ENCODE results near the gene MAGOHB. TPM values are rescaled to one million over a fixed set of nuclear protein-coding genes. Genes with fewer than 3 reads are reported as not detected.

Gene MAGOHB
- total and polyA plus RNA-seq, 4 experiments from 2014 or later = 19.3 to 58.2 (median 36.0) TPM

DNA sequence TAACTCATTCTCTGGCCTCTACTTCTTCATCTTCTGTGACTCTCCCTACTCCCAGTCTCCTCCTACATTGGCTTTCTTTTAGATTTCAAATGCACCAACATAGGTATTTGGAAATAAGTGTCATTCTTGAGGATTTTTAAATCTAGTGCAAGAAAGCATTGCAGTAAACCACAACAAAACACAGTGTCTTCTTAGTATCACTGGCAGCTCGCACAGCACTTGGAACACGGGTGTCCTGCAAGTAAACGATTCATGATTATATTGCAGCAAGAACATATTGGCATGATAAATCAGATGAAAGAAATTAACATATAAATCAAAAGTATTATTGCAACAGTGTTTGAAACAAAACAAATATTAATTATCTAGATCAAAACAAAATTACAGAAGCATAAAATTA is 45.6 kb downstream of the MAGOHB start:
- peaks cover 11 to 27% of the 10 kb centered on the region in 2 donors for H3K27me3 Mint-ChIP-seq
- no peak overlapping the region for H3K4me3 Mint-ChIP-seq
- Histone ChIP-seq H3K4me3 (ENCODE audit: low read length in 2 of 2) (no peak overlapping the region), H3K4me1 (ENCODE audit: insufficient read depth, low read length) (no peaks in the 10 kb centered on the region), H3K36me3 (ENCODE audit: insufficient read depth, low read length) (no peaks in the 10 kb centered on the region), H3K9me3 (ENCODE audit: control insufficient read depth in 1 of 2, low read length in 2 of 2) (no peaks in the 10 kb centered on the region), H3K27ac (ENCODE audit: low read depth, low read length) (no peak overlapping the region), H3K27me3 (ENCODE audit: insufficient read depth, low read length) (no peaks in the 10 kb centered on the region)
- H3K9me3 Mint-ChIP-seq = no peaks in the 10 kb centered on the region
- H3K4me1 Mint-ChIP-seq = no peaks in the 10 kb centered on the region
- POLR2A ChIA-PET (ENCODE audit: partially characterized antibody) = no interaction called here
- H3K36me3 Mint-ChIP-seq = no peaks in the 10 kb centered on the region
- CTCF ChIA-PET (ENCODE audit: partially characterized antibody) = interaction anchor here (0.7 to 1.2 kb wide), 2 partner anchors 8 to 332 kb away, joined by 3 read pairs; no protein-coding TSS in a partner anchor
- no peak overlapping the region for H3K27ac Mint-ChIP-seq
- intact Hi-C loops (cut with micrococcal nuclease) = no loop called here
- no peak for DNase-seq

DNA sequence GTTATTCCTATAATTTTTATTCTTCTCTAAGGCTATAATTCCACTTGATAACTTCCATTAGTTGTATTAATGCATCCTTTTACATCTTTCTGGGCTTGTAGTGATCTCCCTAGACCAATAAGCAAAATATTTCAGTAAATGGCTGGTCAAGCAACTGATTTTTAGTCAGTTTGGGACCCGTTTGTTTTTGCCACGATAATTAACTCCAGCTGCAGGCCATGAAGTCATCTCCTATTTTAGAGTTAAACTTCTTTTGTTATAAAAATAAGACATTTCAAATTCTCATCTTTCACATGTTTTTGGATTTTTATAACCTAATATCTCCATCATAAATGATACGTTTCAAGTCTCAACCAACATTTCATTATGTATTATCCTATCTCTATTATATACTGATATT is 49.4 kb downstream of the MAGOHB start:
- no peaks in the 10 kb centered on the region for H3K4me1 Mint-ChIP-seq
- CTCF ChIA-PET (ENCODE audit: partially characterized antibody) = interaction anchor here (0.6 to 5.0 kb wide), 6 partner anchors 10 to 341 kb away, joined by 3 to 89 read pairs (median 5); no protein-coding TSS in a partner anchor
- H3K9me3 ChIP-seq (ENCODE audit: control insufficient read depth in 1 of 2, low read length in 2 of 2) = no peaks in the 10 kb centered on the region
- no peaks in the 10 kb centered on the region for H3K36me3 ChIP-seq (ENCODE audit: insufficient read depth, low read length)
- H3K4me3 ChIP-seq (ENCODE audit: low read length in 2 of 2) = no peak overlapping the region
- no peak overlapping the region for H3K4me3 Mint-ChIP-seq
- H3K36me3 Mint-ChIP-seq = no peaks in the 10 kb centered on the region
- no peak overlapping the region for H3K27ac Mint-ChIP-seq
- no peaks in the 10 kb centered on the region for H3K9me3 Mint-ChIP-seq
- H3K4me1 ChIP-seq (ENCODE audit: insufficient read depth, low read length) = no peaks in the 10 kb centered on the region
- POLR2A ChIA-PET (ENCODE audit: partially characterized antibody) = interaction anchor here (1.0 kb wide), 1 partner anchor 328 kb away, joined by 3 read pairs; no protein-coding TSS in a partner anchor
- no peak for DNase-seq
- intact Hi-C loops (cut with micrococcal nuclease) = loop anchor here (2.0 to 5.0 kb wide), 3 partner anchors 187 to 923 kb away; no protein-coding TSS in a partner anchor
- no peaks in the 10 kb centered on the region for H3K27me3 ChIP-seq (ENCODE audit: insufficient read depth, low read length)
- peaks cover 7 to 23% of the 10 kb centered on the region in 2 donors for H3K27me3 Mint-ChIP-seq
- no peak overlapping the region for H3K27ac ChIP-seq (ENCODE audit: low read depth, low read length)

GRCh38 chr12:10563002-10563401 is 50.4 kb downstream of the MAGOHB start:
- no peaks in the 10 kb centered on the region for H3K9me3 Mint-ChIP-seq
- DNase-seq = no peak
- H3K4me3 Mint-ChIP-seq = no peak overlapping the region
- ChIA-PET POLR2A (ENCODE audit: partially characterized antibody) (interaction anchor here (1.0 kb wide), 1 partner anchor 327 kb away, joined by 3 read pairs; no protein-coding TSS in a partner anchor), CTCF (ENCODE audit: partially characterized antibody) (interaction anchor here (1.2 to 5.0 kb wide), 6 partner anchors 11 to 636 kb away, joined by 3 to 89 read pairs (median 7); no protein-coding TSS in a partner anchor)
- H3K27me3 Mint-ChIP-seq = peaks cover 11 to 27% of the 10 kb centered on the region in 2 donors
- Histone ChIP-seq H3K27ac (ENCODE audit: low read depth, low read length) (no peak overlapping the region), H3K4me1 (ENCODE audit: insufficient read depth, low read length) (no peaks in the 10 kb centered on the region), H3K36me3 (ENCODE audit: insufficient read depth, low read length) (no peaks in the 10 kb centered on the region), H3K27me3 (ENCODE audit: insufficient read depth, low read length) (no peaks in the 10 kb centered on the region), H3K9me3 (ENCODE audit: control insufficient read depth in 1 of 2, low read length in 2 of 2) (no peaks in the 10 kb centered on the region), H3K4me3 (ENCODE audit: low read length in 2 of 2) (no peak overlapping the region)
- no peaks in the 10 kb centered on the region for H3K4me1 Mint-ChIP-seq
- no peaks in the 10 kb centered on the region for H3K36me3 Mint-ChIP-seq
- intact Hi-C loops (cut with micrococcal nuclease) = loop anchor here (2.0 to 5.0 kb wide), 3 partner anchors 188 to 924 kb away; no protein-coding TSS in a partner anchor
- H3K27ac Mint-ChIP-seq = no peak overlapping the region

GRCh38 chr12:10562306-10562933 is 51.0 kb downstream of the MAGOHB start:
- no peaks in the 10 kb centered on the region for H3K36me3 ChIP-seq (ENCODE audit: insufficient read depth, low read length)
- no peak overlapping the region for H3K4me3 Mint-ChIP-seq
- H3K9me3 ChIP-seq (ENCODE audit: control insufficient read depth in 1 of 2, low read length in 2 of 2) = no peaks in the 10 kb centered on the region
- no peaks in the 10 kb centered on the region for H3K27me3 ChIP-seq (ENCODE audit: insufficient read depth, low read length)
- no peaks in the 10 kb centered on the region for H3K36me3 Mint-ChIP-seq
- H3K9me3 Mint-ChIP-seq = no peaks in the 10 kb centered on the region
- H3K4me1 ChIP-seq (ENCODE audit: insufficient read depth, low read length) = no peaks in the 10 kb centered on the region
- H3K4me1 Mint-ChIP-seq = no peaks in the 10 kb centered on the region
- peak in 4 of 5 donors; percentile 31 to 45 (median 38) for DNase-seq
- H3K4me3 ChIP-seq (ENCODE audit: low read length in 2 of 2) = no peak overlapping the region
- intact Hi-C loops (cut with micrococcal nuclease) = loop anchor here (1.0 to 5.0 kb wide), 7 partner anchors 112 to 925 kb away; partner anchors contain the start of gene STYK1
- CTCF ChIA-PET (ENCODE audit: partially characterized antibody) = interaction anchor here (1.2 to 5.0 kb wide), 9 partner anchors 8 to 637 kb away, joined by 3 to 89 read pairs (median 4); no protein-coding TSS in a partner anchor
- POLR2A ChIA-PET (ENCODE audit: partially characterized antibody) = no interaction called here
- peaks cover 11 to 24% of the 10 kb centered on the region in 2 donors for H3K27me3 Mint-ChIP-seq
- H3K27ac Mint-ChIP-seq = no peak overlapping the region
- no peak overlapping the region for H3K27ac ChIP-seq (ENCODE audit: low read depth, low read length)

- peaks cover 0 to 2% (median 0%) of the 10 kb centered on the region in 4 donors for H3K4me1 Mint-ChIP-seq
- no peaks in the 10 kb centered on the region for H3K9me3 Mint-ChIP-seq
- Histone ChIP-seq H3K4me3 (ENCODE audit: low read length in 2 of 2) (no peak overlapping the region), H3K9me3 (ENCODE audit: control insufficient read depth in 1 of 2, low read length in 2 of 2) (no peaks in the 10 kb centered on the region), H3K36me3 (ENCODE audit: insufficient read depth, low read length) (no peaks in the 10 kb centered on the region), H3K4me1 (ENCODE audit: insufficient read depth, low read length) (no peaks in the 10 kb centered on the region), H3K27ac (ENCODE audit: low read depth, low read length) (no peak overlapping the region), H3K27me3 (ENCODE audit: insufficient read depth, low read length) (no peaks in the 10 kb centered on the region)
- H3K27ac Mint-ChIP-seq = no peak overlapping the region
- ChIA-PET POLR2A (ENCODE audit: partially characterized antibody) (no interaction called here), CTCF (ENCODE audit: partially characterized antibody) (interaction anchor here (1.3 to 2.2 kb wide), 3 partner anchors 9 to 323 kb away, joined by 3 to 16 read pairs (median 4); no protein-coding TSS in a partner anchor)
- H3K36me3 Mint-ChIP-seq = no peaks in the 10 kb centered on the region
- DNase-seq = no peak
- H3K27me3 Mint-ChIP-seq = peaks cover 9 to 21% of the 10 kb centered on the region in 2 donors
- intact Hi-C loops (cut with micrococcal nuclease) = no loop called here
- no peak overlapping the region for H3K4me3 Mint-ChIP-seq
Measured at GRCh38 chr12:10559244-10559643, 54.2 kb downstream of the MAGOHB start.

- H3K9me3 Mint-ChIP-seq = no peaks in the 10 kb centered on the region
- peaks cover 0 to 2% (median 0%) of the 10 kb centered on the region in 4 donors for H3K4me1 Mint-ChIP-seq
- POLR2A ChIA-PET (ENCODE audit: partially characterized antibody) = no interaction called here
- Histone ChIP-seq H3K27ac (ENCODE audit: low read depth, low read length) (no peak overlapping the region), H3K4me3 (ENCODE audit: low read length in 2 of 2) (no peak overlapping the region), H3K4me1 (ENCODE audit: insufficient read depth, low read length) (no peaks in the 10 kb centered on the region), H3K27me3 (ENCODE audit: insufficient read depth, low read length) (no peaks in the 10 kb centered on the region), H3K9me3 (ENCODE audit: control insufficient read depth in 1 of 2, low read length in 2 of 2) (no peaks in the 10 kb centered on the region), H3K36me3 (ENCODE audit: insufficient read depth, low read length) (no peaks in the 10 kb centered on the region)
- CTCF ChIA-PET (ENCODE audit: partially characterized antibody) = interaction anchor here (1.3 to 2.2 kb wide), 3 partner anchors 9 to 323 kb away, joined by 3 to 16 read pairs (median 4); no protein-coding TSS in a partner anchor
- no peaks in the 10 kb centered on the region for H3K36me3 Mint-ChIP-seq
- peaks cover 9 to 21% of the 10 kb centered on the region in 2 donors for H3K27me3 Mint-ChIP-seq
- intact Hi-C loops (cut with micrococcal nuclease) = no loop called here
- DNase-seq = no peak
- H3K4me3 Mint-ChIP-seq = no peak overlapping the region
- no peak overlapping the region for H3K27ac Mint-ChIP-seq
Measured at GRCh38 chr12:10558789-10559188, 54.6 kb downstream of the MAGOHB start.

- Histone ChIP-seq H3K27ac (ENCODE audit: low read depth, low read length) (no peak overlapping the region), H3K4me3 (ENCODE audit: low read length in 2 of 2) (no peak overlapping the region), H3K4me1 (ENCODE audit: insufficient read depth, low read length) (no peaks in the 10 kb centered on the region), H3K36me3 (ENCODE audit: insufficient read depth, low read length) (no peaks in the 10 kb centered on the region), H3K9me3 (ENCODE audit: control insufficient read depth in 1 of 2, low read length in 2 of 2) (no peaks in the 10 kb centered on the region), H3K27me3 (ENCODE audit: insufficient read depth, low read length) (no peaks in the 10 kb centered on the region)
- H3K36me3 Mint-ChIP-seq = no peaks in the 10 kb centered on the region
- peaks cover 9 to 21% of the 10 kb centered on the region in 2 donors for H3K27me3 Mint-ChIP-seq
- intact Hi-C loops (cut with micrococcal nuclease) = no loop called here
- peaks cover 0 to 2% (median 0%) of the 10 kb centered on the region in 8 donors for H3K9me3 Mint-ChIP-seq
- ChIA-PET POLR2A (ENCODE audit: partially characterized antibody) (no interaction called here), CTCF (ENCODE audit: partially characterized antibody) (interaction anchor here (0.9 to 2.2 kb wide), 4 partner anchors 15 to 322 kb away, joined by 3 to 16 read pairs (median 4); no protein-coding TSS in a partner anchor)
- H3K4me1 Mint-ChIP-seq = peaks cover 0 to 2% (median 0%) of the 10 kb centered on the region in 4 donors
- DNase-seq = no peak
- H3K27ac Mint-ChIP-seq = no peak overlapping the region
- H3K4me3 Mint-ChIP-seq = no peak overlapping the region
Measured at GRCh38 chr12:10558301-10558700, 55.1 kb downstream of the MAGOHB start.

All from CD4-positive, alpha-beta memory T cell (primary cell).